IMR-90 (cell line): ENCODE measurements around the gene IRAK1BP1. TPM values are rescaled to one million over a fixed set of nuclear protein-coding genes. Genes with fewer than 3 reads are reported as not detected.

ENCODE experiments used
- ATAC-seq: fragments of 200-7000 bp; cut with Tn5 transposase; 2 replicates; pipeline ENCODE4 v1.9.1; 2020; ENCODE audit warnings: low read depth, mild to moderate bottlenecking, moderate library complexity
- BruUV-seq: library from RNA; stranded (reverse); fragments of 400-500 nt; replicated peaks from 2 replicates; lab custom pipeline; 2021; lab: Mats Ljungman, UMichigan
- CTCF ChIA-PET: fragments of 300-600 bp; formaldehyde crosslinking; extraction: SDS; loops from one replicate; lab custom pipeline; 2021; ENCODE audit warnings: antibody characterized with exemption; lab: Yijun Ruan, JAX
- POLR2A ChIA-PET: fragments of 300-600 bp; sonication (Branson Sonifier 250); formaldehyde crosslinking; loops from one replicate; lab custom pipeline; 2022; ENCODE audit warnings: antibody characterized with exemption; ENCODE audit not compliant: unreplicated experiment; lab: Charles Lee
- DNase-seq: peaks from one replicate; pipeline ENCODE4 v3.0.0; 2013
- H2AFZ ChIP-seq: replicated peaks from 2 replicates; pipeline ENCODE3; 2013; ENCODE audit warnings: low read length, mild to moderate bottlenecking; ENCODE audit not compliant: poor library complexity
- H2AK5ac ChIP-seq: 2 replicates; pipeline ENCODE4 v1.6.1; 2013; ENCODE audit warnings: low read depth, low read length, inconsistent platforms
- H2AK9ac ChIP-seq: replicated peaks from 2 replicates; pipeline ENCODE3; 2013; ENCODE audit warnings: mild to moderate bottlenecking, low read depth, low read length, moderate library complexity; ENCODE audit not compliant: poor library complexity
- H2BK120ac ChIP-seq: 2 replicates; pipeline ENCODE4 v1.6.1; 2013; ENCODE audit warnings: low read depth, low read length, inconsistent platforms
- H2BK15ac ChIP-seq: 3 replicates; pipeline ENCODE4 v1.6.1; 2013; ENCODE audit warnings: low read depth, low read length, inconsistent platforms
- H2BK20ac ChIP-seq: 2 replicates; pipeline ENCODE4 v1.6.1; 2013; ENCODE audit warnings: low read depth, mild to moderate bottlenecking, inconsistent platforms, low read length, moderate library complexity
- H2BK5ac ChIP-seq: 2 replicates; pipeline ENCODE4 v1.6.1; 2013; ENCODE audit warnings: mild to moderate bottlenecking, low read depth, low read length, inconsistent platforms; ENCODE audit not compliant: poor library complexity, severe bottlenecking
- H3K14ac ChIP-seq: replicated peaks from 2 replicates; pipeline ENCODE4 v1.6.1; 2013; ENCODE audit warnings: low read depth, low read length, inconsistent platforms
- H3K18ac ChIP-seq: 2 replicates; pipeline ENCODE4 v1.6.1; 2013; ENCODE audit warnings: low read depth, low read length, control low read depth
- H3K23ac ChIP-seq: 2 replicates; pipeline ENCODE4 v1.6.1; 2013; ENCODE audit warnings: low read depth, low read length, inconsistent platforms
- H3K27ac ChIP-seq: 2 replicates; pipeline ENCODE4 v1.5.1; 2013; ENCODE audit warnings: mild to moderate bottlenecking, control low read depth, low read length; ENCODE audit not compliant: insufficient read depth
- H3K27me3 ChIP-seq: 2 replicates; pipeline ENCODE4 v1.6.1; 2013; ENCODE audit warnings: low read length; ENCODE audit not compliant: control insufficient read depth, insufficient read depth
- H3K36me3 ChIP-seq: 2 replicates; pipeline ENCODE4 v1.6.1; 2013; ENCODE audit warnings: low read length, mixed read lengths; ENCODE audit not compliant: control insufficient read depth, insufficient read depth
- H3K4ac ChIP-seq: 2 replicates; pipeline ENCODE4 v1.6.1; 2013; ENCODE audit warnings: low read depth, low read length, inconsistent platforms
- H3K4me1 ChIP-seq: 2 replicates; pipeline ENCODE4 v1.6.1; 2013; ENCODE audit warnings: low read length, mixed read lengths; ENCODE audit not compliant: control insufficient read depth, insufficient read depth
- H3K4me2 ChIP-seq: 2 replicates; pipeline ENCODE4 v1.6.1; 2013; ENCODE audit warnings: low read depth, mild to moderate bottlenecking, control low read depth, low read length, moderate library complexity
- H3K4me3 ChIP-seq: 2 replicates; pipeline ENCODE4 v1.5.1; 2013; ENCODE audit warnings: low read depth, mild to moderate bottlenecking, control low read depth, low read length, moderate library complexity; ENCODE audit not compliant: insufficient read depth
- H3K56ac ChIP-seq: 2 replicates; pipeline ENCODE4 v1.6.1; 2013; ENCODE audit warnings: low read length, inconsistent platforms; ENCODE audit not compliant: insufficient read depth; ENCODE audit errors: extremely low read depth
- H3K79me1 ChIP-seq, 2 experiments: 2 replicates each; pipeline ENCODE4 v1.6.1; 2013; ENCODE audit warnings: low read length in 2 of 2, inconsistent platforms in 1 of 2, low read depth in 1 of 2
- H3K9ac ChIP-seq: 2 replicates; pipeline ENCODE4 v1.6.1; 2013; ENCODE audit warnings: low read depth, low read length, control low read depth
- H3K9me1 ChIP-seq: 2 replicates; pipeline ENCODE4 v1.6.1; 2013; ENCODE audit warnings: low read length, inconsistent platforms; ENCODE audit not compliant: insufficient read depth
- H3K9me3 ChIP-seq: 2 replicates; pipeline ENCODE4 v1.6.1; 2013; ENCODE audit warnings: low read length; ENCODE audit not compliant: control insufficient read depth, insufficient read depth
- H4K20me1 ChIP-seq: 2 replicates; pipeline ENCODE4 v1.6.1; 2013; ENCODE audit warnings: low read length, inconsistent platforms; ENCODE audit not compliant: insufficient read depth
- H4K5ac ChIP-seq: 2 replicates; pipeline ENCODE4 v1.6.1; 2013; ENCODE audit warnings: mild to moderate bottlenecking, low read depth, low read length, control low read depth
- H4K8ac ChIP-seq, 2 experiments: 2 replicates each; pipeline ENCODE4 v1.6.1; 2013; ENCODE audit warnings: low read depth in 2 of 2, low read length in 2 of 2, control low read depth in 1 of 2, inconsistent platforms in 1 of 2
- H4K91ac ChIP-seq: 2 replicates; pipeline ENCODE4 v1.6.1; 2013; ENCODE audit warnings: low read depth, low read length, inconsistent platforms; ENCODE audit not compliant: insufficient read depth
- FOS ChIP-seq: fragments of 150-350 bp; IDR thresholded peaks from 2 replicates; pipeline ENCODE4 v1.6.1; 2016; ENCODE audit warnings: low read depth, low read length
- WGBS, 2 experiments: methylation state at CpG; one replicate each; pipeline versions ENCODE4 v1.1.5 to v1.1.7; 2013; ENCODE audit warnings: missing lambda C conversion rate in 2 of 2; ENCODE audit not compliant: insufficient read length in 1 of 2; ENCODE audit errors: extremely low coverage in 2 of 2; 5-methylcytosine and 5-hydroxymethylcytosine counted together
- dilution Hi-C: fragments of 300-500 bp; cut with HindIII; formaldehyde crosslinking; loops from one replicate; pipeline ENCODE4 v1.14.3; 2018; ENCODE audit warnings: low sequenced_read_pairs; ENCODE audit not compliant: unreplicated experiment
- in situ Hi-C: fragments of 300-500 bp; cut with MboI; formaldehyde crosslinking; loops from 3 replicates; pipeline ENCODE4 v1.14.3; 2019; ENCODE audit warnings: low sequenced_read_pairs, inconsistent platforms, mixed read lengths
- intact Hi-C: fragments of 100-400 bp; cut with micrococcal nuclease; formaldehyde crosslinking; loops from 2 replicates; pipeline ENCODE4 v1.10.0; 2022
- polyA plus RNA-seq, 3 experiments: library from polyadenylated mRNA; depleted of rRNA; stranded (reverse); fragments of >200 nt; gene quantifications; 2 replicates each; pipeline ENCODE4 v1.2.3, GENCODE V29; 2012; ENCODE audit warnings: low replicate concordance in 1 of 3
- total RNA-seq: library from RNA; depleted of rRNA; stranded (reverse); fragments of >200 nt; gene quantifications from 2 replicates; pipeline ENCODE4 v1.2.3, GENCODE V29; 2012
- TF ChIP-seq, protein P1 (sequence below): conservative IDR thresholded peaks from 2 replicates; pipeline ENCODE4 v1.5.1; 2012; ENCODE audit warnings: mild to moderate bottlenecking, low read depth, low read length, improper control_type of control experiment
- TF ChIP-seq, protein P2 (sequence below): fragments of 150-350 bp; IDR thresholded peaks from 2 replicates; pipeline ENCODE4 v1.6.1; 2017; ENCODE audit warnings: mild to moderate bottlenecking, antibody characterized with exemption, low read length, low read depth

IRAK1BP1 gene
- total and polyA plus RNA-seq, 2 of the 4 experiments (the other 2 are of a cell fraction), result 0.94 to 2.2 TPM

DNA sequence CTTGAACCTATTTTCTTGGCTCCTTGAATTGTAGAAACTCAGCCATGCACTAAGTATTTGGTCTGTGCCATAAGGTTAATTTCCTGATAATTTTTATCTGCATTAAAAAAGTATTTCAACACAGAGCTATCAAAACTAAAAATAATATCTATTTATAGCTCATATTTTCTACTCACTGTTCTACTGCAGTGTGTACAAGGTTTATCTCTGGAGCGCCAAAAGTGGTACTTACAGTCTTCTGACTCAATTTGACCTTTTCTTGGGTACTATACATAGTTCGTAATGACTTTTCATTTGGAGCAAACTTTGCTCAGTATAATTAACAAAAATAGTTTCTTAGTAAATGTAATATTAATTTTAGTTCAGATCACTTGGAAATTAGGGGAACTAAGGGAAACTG lies 69.2 kb downstream of the IRAK1BP1 start:
- Histone ChIP-seq H3K9me1 (no peaks in the 10 kb centered on the region), H4K5ac (no peak overlapping the region), H3K23ac (no peak overlapping the region), H3K9ac (no peak overlapping the region), H4K8ac (no peak overlapping the region), H4K20me1 (no peaks in the 10 kb centered on the region), H3K9me3 (no peaks in the 10 kb centered on the region), H3K4me2 (no peak overlapping the region), H3K79me1 (no peaks in the 10 kb centered on the region), H3K4me3 (no peak overlapping the region), H3K56ac (no peak overlapping the region), H2AK5ac (no peak overlapping the region), H2AK9ac (no peak overlapping the region), H3K14ac (no peak overlapping the region), H2AFZ (no peak overlapping the region), H3K36me3 (peaks cover 6% of the 10 kb centered on the region), H4K91ac (no peak overlapping the region), H3K27me3 (no peaks in the 10 kb centered on the region), H3K4me1 (no peaks in the 10 kb centered on the region), H2BK15ac (no peak overlapping the region), H3K27ac (no peak overlapping the region), H3K4ac (no peak overlapping the region), H2BK5ac (no peak overlapping the region), H2BK20ac (no peak overlapping the region), H3K18ac (no peak overlapping the region), H2BK120ac (no peak overlapping the region)
- in situ Hi-C loops (no loop called here), intact Hi-C loops (no loop called here), dilution Hi-C loops (no loop called here)
- BruUV-seq, result TSS peak; percentile 14
- TF ChIP-seq FOS, result no peak
- TF ChIP-seq, protein P1, sequence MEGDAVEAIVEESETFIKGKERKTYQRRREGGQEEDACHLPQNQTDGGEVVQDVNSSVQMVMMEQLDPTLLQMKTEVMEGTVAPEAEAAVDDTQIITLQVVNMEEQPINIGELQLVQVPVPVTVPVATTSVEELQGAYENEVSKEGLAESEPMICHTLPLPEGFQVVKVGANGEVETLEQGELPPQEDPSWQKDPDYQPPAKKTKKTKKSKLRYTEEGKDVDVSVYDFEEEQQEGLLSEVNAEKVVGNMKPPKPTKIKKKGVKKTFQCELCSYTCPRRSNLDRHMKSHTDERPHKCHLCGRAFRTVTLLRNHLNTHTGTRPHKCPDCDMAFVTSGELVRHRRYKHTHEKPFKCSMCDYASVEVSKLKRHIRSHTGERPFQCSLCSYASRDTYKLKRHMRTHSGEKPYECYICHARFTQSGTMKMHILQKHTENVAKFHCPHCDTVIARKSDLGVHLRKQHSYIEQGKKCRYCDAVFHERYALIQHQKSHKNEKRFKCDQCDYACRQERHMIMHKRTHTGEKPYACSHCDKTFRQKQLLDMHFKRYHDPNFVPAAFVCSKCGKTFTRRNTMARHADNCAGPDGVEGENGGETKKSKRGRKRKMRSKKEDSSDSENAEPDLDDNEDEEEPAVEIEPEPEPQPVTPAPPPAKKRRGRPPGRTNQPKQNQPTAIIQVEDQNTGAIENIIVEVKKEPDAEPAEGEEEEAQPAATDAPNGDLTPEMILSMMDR, result no peak
- TF ChIP-seq, protein P2, sequence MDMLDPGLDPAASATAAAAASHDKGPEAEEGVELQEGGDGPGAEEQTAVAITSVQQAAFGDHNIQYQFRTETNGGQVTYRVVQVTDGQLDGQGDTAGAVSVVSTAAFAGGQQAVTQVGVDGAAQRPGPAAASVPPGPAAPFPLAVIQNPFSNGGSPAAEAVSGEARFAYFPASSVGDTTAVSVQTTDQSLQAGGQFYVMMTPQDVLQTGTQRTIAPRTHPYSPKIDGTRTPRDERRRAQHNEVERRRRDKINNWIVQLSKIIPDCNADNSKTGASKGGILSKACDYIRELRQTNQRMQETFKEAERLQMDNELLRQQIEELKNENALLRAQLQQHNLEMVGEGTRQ, result no peak
- ChIA-PET POLR2A (no interaction called here), CTCF (no interaction called here)
- DNase-seq, result no peak
- WGBS, 2 experiments, result no CpG with 5 or more reads among the region's 2 CpGs
- ATAC-seq, result no peak
